Measurements from ENCODE around the gene DCAF4L1.

The DCAF4L1 gene, protein sequence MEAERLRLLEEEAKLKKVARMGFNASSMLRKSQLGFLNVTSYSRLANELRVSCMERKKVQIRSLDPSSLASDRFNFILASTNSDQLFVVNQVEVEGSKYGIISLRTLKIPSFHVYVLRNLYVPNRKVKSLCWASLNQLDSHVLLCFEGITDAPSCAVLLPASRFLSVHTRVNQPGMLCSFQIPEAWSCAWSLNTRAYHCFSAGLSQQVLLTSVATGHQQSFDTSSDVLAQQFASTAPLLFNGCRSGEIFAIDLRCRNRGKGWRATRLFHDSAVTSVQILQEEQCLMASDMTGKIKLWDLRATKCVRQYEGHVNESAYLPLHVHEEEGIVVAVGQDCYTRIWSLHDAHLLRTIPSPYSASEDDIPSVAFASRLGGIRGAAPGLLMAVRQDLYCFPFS

DNA sequence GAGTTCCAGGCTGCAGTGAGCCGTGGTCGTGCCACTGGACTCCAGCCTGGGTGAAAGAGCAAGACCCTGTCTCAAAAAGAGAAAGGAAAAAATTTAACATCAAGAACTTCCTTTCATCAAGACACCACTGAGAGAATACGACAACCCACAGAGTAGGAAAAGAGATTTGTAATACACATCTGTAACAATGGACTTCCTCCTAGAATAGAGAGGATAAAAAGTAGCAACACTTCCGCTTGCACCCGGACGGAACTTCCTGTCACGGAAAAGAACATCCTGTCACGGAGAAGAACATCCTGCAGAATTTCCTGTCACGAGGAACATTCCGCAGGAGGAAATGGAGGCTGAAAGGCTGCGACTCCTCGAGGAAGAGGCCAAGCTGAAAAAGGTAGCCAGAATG, at the start of gene DCAF4L1:
TSS of gene DCAF4L1 (plus strand) at position 301 of the 400 bp plus-strand sequence. CDS start at position 338, 37 bp downstream.
- no peak for DNase-seq

DNA sequence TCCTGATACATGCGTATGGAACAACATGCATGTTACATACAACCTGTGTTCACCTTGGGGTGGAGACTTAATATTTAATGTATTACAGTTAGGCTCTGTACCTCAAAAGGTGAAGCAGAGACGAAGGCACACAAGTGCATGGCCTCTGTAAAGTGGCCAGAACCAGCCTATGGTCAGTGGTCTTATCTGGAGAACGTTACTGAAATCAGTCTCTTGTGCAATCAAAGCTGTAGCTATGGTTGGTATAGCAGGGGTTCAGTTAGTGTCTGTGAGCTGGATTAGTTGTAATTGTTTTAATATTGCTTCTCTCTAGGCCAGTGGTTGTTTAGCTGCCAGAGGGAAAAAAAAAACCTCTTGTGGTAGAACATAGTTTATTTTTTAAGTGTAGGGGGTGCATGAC, 48.6 kb upstream of the DCAF4L1 start:
- DNase-seq: no peak

DNA sequence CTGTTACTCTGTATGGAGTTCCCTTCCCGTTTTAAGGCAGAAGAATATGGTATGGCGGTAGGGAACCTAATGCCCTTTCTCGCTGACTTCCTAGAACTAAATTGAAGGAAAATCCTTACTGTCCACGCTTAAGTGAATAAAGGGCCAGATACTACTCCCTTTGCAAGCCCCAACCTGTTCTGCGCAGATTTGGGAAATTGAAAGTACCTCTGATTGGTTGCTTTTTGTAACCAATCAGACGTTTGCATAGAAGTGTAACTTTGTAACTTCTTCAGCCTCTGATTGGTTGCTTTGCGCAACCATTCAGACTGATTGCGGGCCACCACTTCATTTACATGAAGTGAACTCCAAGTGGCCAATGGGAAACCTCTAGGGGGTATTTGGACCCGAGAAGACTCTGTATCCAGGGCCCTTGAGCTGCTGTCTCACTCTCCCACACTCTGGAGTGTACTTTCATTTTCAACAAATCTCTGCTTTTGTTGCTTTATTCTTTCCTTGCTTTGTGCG, 47.5 kb upstream of the DCAF4L1 start:
- no peak for DNase-seq

DNA sequence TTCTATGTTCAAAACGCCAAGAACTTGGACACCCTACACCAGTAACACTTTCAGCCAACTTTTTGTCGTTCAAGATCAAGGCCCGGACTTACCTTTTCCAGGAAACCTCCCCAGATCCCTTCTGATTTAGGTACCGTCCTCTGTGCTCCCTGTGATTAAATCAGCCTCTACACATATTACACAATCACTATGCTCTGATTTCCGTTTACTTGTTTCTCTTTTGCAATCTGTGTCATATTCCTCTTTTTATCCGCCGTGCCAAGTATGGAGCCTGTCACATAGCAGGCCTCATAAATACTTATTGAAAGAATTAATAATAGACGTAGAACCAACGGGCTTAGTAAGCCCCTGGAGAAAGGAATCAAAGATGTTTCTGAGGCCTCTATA, 47.0 kb upstream of the DCAF4L1 start:
- no peak for DNase-seq

DNA sequence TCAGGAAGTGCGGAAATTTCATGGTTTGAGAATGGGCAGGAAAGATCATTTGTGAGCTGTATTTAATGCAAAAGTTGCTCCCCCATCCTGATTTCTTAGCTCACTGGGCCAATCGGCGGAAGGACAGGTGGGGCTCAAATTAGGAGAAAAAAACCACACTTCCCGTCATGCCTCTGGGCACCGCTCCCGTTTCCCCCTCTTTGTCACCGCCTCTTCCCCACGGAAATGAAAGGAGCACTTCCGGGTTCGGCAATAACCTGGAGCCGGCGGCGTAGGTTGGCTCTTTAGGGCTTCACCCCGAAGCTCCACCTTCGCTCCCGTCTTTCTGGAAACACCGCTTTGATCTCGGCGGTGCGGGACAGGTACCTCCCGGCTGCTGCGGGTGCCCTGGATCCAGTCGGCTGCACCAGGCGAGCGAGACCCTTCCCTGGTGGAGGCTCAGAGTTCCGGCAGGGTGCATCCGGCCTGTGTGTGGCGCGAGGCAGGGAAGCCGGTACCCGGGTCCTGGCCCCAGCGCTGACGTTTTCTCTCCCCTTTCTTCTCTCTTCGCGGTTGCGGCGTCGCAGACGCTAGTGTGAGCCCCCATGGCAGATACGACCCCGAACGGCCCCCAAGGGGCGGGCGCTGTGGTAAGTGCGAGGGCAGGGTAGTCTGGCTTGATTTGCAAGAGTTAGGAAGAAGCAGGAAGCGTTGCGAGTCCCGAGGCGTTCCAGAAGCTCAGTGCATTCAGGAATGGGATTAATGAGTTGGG, 46.5 kb upstream of the DCAF4L1 start, which contains the start of gene TMEM33:
TSS of gene TMEM33 (plus strand) at position 529 of the 751 bp plus-strand sequence. CDS start at position 585, 56 bp downstream.
- peak; percentile 80 to 86 for DNase-seq

DNA sequence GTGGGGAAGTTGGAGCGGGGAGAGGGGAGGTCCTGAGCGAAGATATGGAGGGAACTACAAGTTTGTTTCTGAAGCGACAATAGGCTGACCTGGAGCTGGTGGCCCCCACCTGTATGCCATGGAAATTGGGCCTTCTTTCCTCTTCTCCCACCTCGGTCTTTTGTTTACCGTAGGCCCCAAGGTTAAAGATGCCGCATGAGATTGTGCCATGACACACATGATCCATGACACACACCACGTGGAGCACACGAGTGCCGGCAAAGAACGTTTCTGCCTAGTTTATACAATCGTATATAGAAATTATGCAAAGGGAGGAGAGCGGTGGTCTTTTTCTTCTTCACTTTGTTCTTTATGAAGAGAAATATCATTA, 45.9 kb upstream of the DCAF4L1 start:
- no peak for DNase-seq

DNA sequence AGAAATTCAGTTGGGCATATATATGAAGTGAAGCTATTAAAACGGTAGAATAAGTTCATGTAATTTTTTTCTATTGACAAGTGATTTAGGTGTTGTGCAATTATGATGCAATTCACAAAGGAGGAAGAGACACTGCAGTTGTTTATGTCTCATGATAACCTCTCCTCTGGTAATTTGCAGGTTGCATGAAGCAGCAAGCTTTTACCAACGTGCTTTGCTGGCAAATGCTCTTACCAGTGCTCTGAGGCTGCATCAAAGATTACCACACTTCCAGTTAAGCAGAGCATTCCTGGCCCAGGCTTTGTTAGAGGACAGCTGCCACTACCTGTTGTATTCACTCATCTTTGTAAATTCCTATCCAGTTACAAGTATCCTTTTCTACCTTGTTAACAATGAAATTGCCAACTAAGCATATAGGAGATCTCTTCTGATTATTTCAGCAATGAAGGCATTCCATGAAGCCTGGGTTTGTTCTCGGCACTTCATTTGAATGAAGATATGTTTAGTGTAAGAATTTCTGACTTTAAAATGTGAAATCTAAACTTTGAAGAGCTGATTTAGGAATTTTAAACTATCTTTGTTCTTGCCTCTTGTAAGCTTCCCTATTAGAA, 42.4 kb upstream of the DCAF4L1 start:
- DNase-seq: no peak

DNA sequence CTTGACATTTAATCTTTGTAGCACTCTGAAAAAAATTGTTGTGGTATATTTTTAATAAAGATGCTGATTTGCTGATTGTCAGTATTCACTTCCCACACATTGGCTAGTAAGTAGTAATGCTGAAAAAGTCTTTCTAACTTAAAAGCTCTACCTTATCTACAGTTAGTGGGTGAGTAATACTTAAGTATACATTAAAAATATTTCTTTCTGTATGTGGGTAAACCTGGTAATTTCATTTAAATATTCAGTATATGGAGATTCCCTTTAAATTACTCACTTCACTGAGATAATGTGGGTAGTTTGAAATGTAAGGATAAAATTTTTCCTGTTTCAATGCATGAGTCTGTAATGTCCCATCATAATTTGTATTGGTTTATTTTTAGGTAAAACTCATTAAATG, 40.7 kb upstream of the DCAF4L1 start:
- no peak for DNase-seq

DNA sequence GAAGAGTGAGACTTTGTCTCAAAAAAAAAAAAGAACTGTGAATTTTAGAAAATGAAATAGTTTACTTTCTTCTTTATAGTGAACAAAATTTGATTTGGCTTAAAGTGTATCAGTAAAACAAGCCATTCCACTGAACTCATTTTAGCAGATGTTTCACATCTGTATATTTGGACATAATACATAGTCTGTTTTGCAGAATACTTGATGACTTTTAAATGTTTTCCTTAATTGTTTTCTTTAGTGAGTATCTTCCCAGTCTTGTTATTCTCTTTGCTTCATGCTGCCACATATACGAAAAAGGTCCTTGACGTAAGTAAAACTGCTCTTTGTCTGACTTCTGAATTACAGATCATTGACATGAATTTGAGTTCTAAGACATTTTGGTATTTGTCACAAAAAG, 38.0 kb upstream of the DCAF4L1 start:
- DNase-seq: no peak

DNA sequence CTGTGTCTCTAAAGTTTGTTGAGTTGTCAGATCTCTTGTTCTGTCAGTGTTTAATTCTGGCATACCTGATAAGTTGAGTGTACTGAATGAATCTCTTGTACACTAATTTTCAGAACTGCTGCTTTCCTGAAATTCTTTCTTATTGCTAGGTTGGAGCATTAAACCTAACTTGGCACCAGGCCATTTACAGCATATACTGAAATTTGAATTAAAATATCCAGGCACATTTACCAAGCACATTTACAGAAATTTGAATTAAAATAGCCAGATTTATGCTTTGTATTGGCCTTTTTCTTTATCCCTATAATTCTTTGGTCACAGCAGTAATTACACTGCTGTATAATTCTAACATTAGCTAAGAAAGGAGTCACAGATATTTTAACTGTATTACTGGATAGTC, 37.5 kb upstream of the DCAF4L1 start:
- no peak for DNase-seq

DNA sequence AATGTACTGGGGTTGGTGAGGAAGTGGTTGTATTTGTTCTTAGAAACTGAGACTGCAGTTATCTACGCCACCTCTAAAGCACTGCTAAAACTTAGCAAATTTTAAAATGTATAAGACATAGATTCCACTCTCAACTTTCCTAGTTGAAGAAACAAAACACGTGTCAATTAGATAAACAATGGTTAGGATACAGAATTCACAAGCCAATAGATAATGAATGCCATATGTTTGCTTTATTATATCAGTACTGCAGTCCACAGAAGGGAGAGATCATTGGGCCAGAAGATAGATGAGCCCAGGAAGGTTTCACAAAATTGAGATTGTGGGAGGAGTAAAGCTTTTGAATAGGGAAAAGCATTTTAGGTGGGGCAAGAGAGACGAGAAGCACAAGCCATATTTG, 32.0 kb upstream of the DCAF4L1 start:
- DNase-seq: no peak

DNA sequence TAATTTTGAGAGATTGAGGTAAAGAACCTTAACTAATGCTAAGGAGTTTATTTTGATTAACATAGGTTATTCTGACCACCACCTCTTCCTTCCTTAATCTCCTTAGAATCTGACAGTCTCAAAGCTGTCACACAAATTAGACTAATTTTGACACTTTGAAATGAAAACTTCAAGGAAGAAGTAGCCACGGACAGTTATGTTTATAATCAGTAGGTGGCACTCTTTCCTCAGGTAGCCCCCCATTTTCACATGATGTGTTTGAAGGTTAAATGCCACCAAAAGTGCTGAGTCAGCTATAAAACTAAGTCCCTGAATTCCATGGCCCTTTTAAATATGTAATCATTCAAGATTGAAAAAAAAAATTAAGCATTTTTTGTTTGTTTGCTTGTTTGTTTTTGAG, 23.9 kb upstream of the DCAF4L1 start:
- no peak for DNase-seq

DNA sequence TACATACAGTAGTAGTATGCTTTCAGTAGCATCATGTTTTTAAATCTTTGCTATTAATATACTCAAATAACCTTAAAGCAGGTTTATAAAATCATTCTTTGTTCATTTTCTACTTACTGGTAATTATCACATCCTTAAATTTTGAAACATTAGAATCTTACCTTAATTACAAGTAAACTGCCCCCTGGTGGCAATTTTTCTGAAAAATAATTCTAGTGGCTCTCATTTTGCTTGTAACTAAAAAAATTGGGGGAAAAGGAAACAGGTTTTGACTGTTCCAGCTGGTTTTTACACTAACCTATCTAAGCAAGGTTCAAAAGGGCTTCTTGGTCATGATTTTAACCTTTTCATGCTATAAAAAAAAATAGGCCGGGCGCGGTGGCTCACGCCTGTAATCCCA, 18.5 kb upstream of the DCAF4L1 start:
- no peak for DNase-seq

DNA sequence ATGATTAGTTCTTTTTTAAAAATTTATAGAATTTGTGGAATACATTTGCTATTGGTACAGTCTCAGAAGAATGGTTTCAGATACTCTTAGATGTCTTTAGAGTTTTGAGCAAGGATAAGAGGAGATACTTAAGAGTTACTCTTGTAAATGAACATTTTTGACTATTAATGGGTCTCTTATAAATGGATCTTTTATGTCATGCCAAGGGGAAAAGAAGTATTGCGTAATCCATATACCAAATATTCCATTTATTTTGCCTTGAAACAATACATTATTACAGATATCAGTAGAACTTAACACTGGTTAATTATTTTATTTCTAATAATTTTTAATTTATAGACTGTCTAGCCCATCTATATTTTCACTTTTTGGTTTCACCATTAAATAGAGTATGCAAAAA, 17.2 kb upstream of the DCAF4L1 start:
- DNase-seq: no peak

DNA sequence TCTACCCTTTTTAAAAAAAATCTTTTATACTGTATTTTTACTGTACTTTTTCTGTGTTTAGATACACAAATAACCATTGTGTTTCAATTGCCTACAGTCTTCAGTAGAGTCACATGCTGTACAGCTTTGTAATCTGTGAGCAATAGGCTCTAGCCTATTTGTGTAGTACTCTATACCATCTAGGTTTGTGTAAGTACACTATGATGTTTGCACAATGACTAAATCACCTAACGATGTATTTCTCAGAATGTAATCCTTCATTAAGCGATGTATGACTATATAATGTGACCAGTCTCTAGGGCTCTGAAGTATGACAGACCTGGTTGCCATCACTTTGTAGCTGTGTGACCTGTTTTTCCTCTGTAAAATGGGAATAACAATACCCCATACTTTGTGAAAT, 14.2 kb upstream of the DCAF4L1 start:
- no peak for DNase-seq

DNA sequence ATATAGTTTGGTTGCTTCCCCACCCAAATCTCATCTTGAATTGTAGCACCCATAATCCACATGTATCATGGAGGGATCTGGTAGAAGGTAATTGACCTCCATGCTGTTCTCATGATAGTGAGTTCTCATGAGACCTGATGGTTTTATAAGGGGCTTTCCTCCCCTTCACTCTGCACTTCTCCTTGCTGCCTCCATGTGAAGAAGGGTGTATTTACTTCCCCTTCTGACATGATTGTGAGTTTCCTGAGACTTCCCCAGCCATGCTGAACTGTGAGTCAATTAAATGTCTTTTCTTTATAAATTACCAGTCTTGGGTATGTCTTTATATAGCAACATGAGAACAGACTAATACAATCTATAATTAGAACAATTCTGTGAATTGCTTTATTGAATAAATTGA, 11.9 kb upstream of the DCAF4L1 start:
- DNase-seq: no peak

DNA sequence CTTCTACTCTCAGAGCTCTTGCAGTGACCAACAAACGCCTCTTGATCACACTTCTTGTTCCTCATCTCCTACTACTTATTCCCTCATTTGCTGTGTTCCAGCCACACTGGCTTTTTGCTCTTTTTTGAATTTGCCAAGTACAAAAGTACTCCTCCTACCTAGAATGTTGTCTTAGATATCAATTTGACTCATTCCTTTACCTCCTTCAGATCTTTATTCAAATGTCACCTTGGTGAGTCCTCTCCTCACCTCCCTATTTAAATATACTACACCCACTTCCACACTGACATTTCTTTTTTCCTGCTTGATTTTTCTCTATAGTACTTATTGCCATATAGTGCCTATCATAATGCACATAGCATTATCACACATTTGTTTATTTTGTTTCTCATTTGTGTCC, 6.2 kb upstream of the DCAF4L1 start:
- DNase-seq: no peak

DNA sequence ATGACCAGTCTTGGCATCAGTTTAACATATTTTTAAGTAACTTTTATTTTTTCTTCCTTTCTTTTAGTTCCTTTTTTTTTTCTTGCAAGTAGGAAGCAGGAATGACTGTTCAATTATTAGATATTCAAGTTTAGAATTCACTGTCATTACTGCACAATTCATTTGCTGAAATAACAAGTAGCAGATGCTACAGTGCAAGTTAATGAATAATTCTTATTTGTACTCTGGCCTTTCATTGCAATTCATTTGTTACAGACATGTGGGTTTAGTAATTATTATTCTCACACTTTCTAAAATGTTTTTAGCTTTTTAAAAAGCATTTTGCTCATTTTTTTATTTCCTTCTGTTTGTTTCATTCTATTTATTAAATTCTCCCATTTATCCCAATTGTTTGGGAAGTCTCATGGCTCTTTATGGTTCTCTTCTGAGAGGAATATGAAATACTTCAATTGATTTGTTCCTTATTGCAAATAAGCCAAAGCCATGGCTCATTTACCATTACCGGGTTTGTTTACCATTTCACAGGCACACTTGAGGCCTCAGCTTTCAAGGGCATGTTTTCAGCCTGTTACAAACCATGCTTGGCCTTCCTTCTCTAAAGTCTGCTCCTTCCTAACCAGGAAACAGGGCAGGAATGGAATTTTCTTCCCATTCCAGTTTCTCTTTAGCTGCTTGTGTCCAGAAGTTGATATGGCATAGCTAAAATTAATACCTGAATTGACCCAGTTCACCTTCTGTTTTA, 4.6 kb upstream of the DCAF4L1 start:
- DNase-seq: no peak

DNA sequence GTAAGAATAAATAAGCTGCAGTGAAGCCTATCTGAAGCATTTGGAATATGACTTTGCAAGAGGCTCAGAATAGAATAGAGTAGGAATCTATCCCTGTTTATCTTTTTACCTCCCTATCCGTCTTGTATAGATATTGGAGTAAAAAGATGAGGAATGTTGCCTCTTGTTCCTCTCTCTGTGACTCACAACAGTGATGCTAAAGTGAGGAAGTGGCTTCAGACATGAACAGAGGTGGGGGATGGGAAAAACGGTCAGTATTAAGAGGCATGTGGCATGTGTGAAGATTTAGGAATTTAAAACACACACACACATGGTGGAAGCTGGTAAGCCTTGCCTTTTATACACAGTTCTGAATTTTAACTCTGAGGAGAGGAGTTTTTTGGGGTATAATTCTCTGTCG, 3.8 kb upstream of the DCAF4L1 start:
- DNase-seq: no peak

DNA sequence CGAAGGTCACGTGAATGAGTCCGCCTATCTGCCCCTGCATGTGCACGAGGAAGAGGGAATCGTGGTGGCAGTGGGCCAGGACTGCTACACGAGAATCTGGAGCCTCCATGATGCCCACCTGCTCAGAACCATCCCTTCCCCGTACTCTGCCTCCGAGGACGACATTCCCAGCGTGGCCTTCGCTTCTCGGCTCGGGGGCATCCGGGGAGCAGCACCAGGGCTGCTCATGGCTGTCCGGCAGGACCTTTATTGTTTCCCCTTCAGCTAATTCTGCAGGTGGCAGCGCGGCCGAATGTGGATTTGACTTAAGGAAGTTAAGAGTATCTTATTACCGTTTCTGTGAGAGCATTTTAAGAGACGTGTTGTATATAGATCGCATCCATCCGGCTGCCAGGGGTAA, 1.2 kb downstream of the DCAF4L1 start:
- no peak for DNase-seq

DNA sequence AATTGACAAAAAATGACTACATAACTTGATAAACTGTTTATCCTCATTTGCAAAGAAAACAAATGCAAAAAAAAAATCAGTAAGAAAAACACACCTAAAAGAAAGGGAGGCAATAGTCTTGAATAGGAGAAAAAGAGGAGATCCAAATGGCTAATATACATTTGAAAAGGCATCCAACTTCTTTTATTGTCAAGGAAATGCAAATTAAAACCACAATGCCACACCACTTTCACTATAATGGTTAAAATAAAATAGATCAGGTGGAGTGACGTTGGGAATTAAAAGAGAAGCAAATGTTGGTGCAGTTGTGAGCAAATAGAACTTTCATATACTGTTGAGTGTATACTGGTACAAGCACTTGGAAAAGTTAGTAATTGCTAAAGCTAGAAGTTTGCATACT, 3.6 kb downstream of the DCAF4L1 start:
- DNase-seq: no peak

DNA sequence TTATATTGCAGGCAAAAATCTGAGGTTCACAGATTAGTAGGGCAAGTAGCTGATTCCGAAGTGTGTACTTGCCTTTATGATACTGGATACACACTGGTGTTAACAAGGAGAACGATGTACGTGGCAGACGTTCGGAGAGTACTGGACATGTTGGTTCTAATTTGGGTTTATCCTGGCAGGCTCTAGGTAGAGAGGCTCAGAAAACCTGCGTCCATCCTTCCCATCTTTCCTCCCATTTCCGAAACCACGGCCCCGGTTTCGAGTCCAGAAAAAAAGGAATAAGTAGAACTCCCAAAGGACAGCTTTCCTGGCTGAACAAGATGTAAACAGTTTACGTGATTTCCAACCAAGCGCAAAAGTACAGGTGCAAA, 8.4 kb downstream of the DCAF4L1 start:
- no peak for DNase-seq

Measured in hippocampal formation (tissue), 2 donors.